NT2/D1 (cell line): ENCODE measurements around the gene PYROXD2.

ENCODE experiments used
- DNase-seq: peaks from one replicate; pipeline ENCODE4 v3.0.0-alpha.2; 2011; ENCODE audit warnings: low read depth, low spot score
- H3K27me3 ChIP-seq: 2 replicates; pipeline ENCODE4 v1.6.0; 2011; ENCODE audit warnings: mild to moderate bottlenecking; ENCODE audit not compliant: insufficient read length, insufficient read depth
- H3K36me3 ChIP-seq: 2 replicates; pipeline ENCODE4 v1.6.1; 2011; ENCODE audit warnings: mild to moderate bottlenecking, low read length, mixed read lengths; ENCODE audit not compliant: insufficient read depth, insufficient read length
- H3K4me1 ChIP-seq: 2 replicates; pipeline ENCODE4 v1.5.1; 2011; ENCODE audit not compliant: insufficient read depth, insufficient read length
- H3K4me3 ChIP-seq: 2 replicates; pipeline ENCODE4 v1.5.1; 2011; ENCODE audit warnings: low read depth; ENCODE audit not compliant: insufficient read length
- H3K9ac ChIP-seq: 2 replicates; pipeline ENCODE4 v1.6.0; 2011; ENCODE audit warnings: low read depth; ENCODE audit not compliant: insufficient read length
- H3K9me3 ChIP-seq: 2 replicates; pipeline ENCODE4 v1.5.1; 2011; ENCODE audit warnings: mild to moderate bottlenecking, low read length; ENCODE audit not compliant: insufficient read depth
- SUZ12 ChIP-seq: IDR thresholded peaks from 2 replicates; pipeline ENCODE4 v1.6.1; 2011; ENCODE audit not compliant: insufficient read length, insufficient read depth; ENCODE audit errors: extremely low read depth
- YY1 ChIP-seq: IDR thresholded peaks from 2 replicates; pipeline ENCODE4 v1.6.1; 2011; ENCODE audit not compliant: insufficient read length, insufficient read depth
- ZNF274 ChIP-seq: IDR thresholded peaks from 2 replicates; pipeline ENCODE4 v1.6.1; 2011; ENCODE audit warnings: mild to moderate bottlenecking, low read depth, low read length

PYROXD2 gene

GRCh38 chr10:98418665-98419468 lies 3.9 kb upstream of the PYROXD2 start:
- H3K9me3 ChIP-seq: no peaks in the 10 kb centered on the region
- H3K27me3 ChIP-seq: no peaks in the 10 kb centered on the region
- no peak overlapping the region for H3K4me3 ChIP-seq
- H3K9ac ChIP-seq: no peak overlapping the region
- no peak for DNase-seq
- H3K4me1 ChIP-seq: peaks cover 11% of the 10 kb centered on the region
- H3K36me3 ChIP-seq: peaks cover 46% of the 10 kb centered on the region
- TF ChIP-seq ZNF274 (no peak), SUZ12 (no peak), YY1 (no peak)

GRCh38 chr10:98417973-98418664 lies 3.1 kb upstream of the PYROXD2 start:
- Histone ChIP-seq H3K36me3 (peaks cover 46% of the 10 kb centered on the region), H3K4me1 (peaks cover 11% of the 10 kb centered on the region), H3K27me3 (no peaks in the 10 kb centered on the region), H3K4me3 (no peak overlapping the region), H3K9me3 (no peaks in the 10 kb centered on the region), H3K9ac (no peak overlapping the region)
- DNase-seq: no peak
- TF ChIP-seq ZNF274 (no peak), YY1 (no peak), SUZ12 (no peak)

- no peaks in the 10 kb centered on the region for H3K27me3 ChIP-seq
- H3K4me3 ChIP-seq: no peak overlapping the region
- H3K9me3 ChIP-seq: no peaks in the 10 kb centered on the region
- H3K9ac ChIP-seq: no peak overlapping the region
- no peak for DNase-seq
- no peak for TF ChIP-seq SUZ12
- no peak for TF ChIP-seq YY1
- TF ChIP-seq ZNF274: no peak
- H3K36me3 ChIP-seq: peaks cover 43% of the 10 kb centered on the region
- peaks cover 11% of the 10 kb centered on the region for H3K4me1 ChIP-seq
Observed at GRCh38 chr10:98417481-98417959, 2.5 kb upstream of the PYROXD2 start.

GRCh38 chr10:98416606-98417388 lies 1.8 kb upstream of the PYROXD2 start:
- DNase-seq: no peak
- H3K4me1 ChIP-seq: peaks cover 11% of the 10 kb centered on the region

GRCh38 chr10:98415731-98416119 lies 743 bp upstream of the PYROXD2 start:
- Histone ChIP-seq H3K27me3 (no peaks in the 10 kb centered on the region), H3K4me1 (peaks cover 11% of the 10 kb centered on the region), H3K4me3 (no peak overlapping the region), H3K9me3 (no peaks in the 10 kb centered on the region), H3K36me3 (peaks cover 47% of the 10 kb centered on the region), H3K9ac (peak overlapping the region; percentile 32)
- DNase-seq: no peak
- TF ChIP-seq YY1 (no peak), ZNF274 (no peak), SUZ12 (no peak)

More at GRCh38 chr10:98416606-98417388, 1.8 kb upstream of the PYROXD2 start:
- H3K9me3 ChIP-seq: no peaks in the 10 kb centered on the region
- H3K9ac ChIP-seq: no peak overlapping the region
- H3K4me3 ChIP-seq: no peak overlapping the region
- no peaks in the 10 kb centered on the region for H3K27me3 ChIP-seq
- peaks cover 40% of the 10 kb centered on the region for H3K36me3 ChIP-seq
- TF ChIP-seq SUZ12 (no peak), ZNF274 (no peak), YY1 (no peak)

GRCh38 chr10:98414578-98414931 lies 427 bp downstream of the PYROXD2 start:
- Histone ChIP-seq H3K4me3 (peak overlapping the region; percentile 65), H3K9ac (peak overlapping the region; percentile 94), H3K27me3 (no peaks in the 10 kb centered on the region), H3K36me3 (peaks cover 45% of the 10 kb centered on the region), H3K4me1 (peaks cover 9% of the 10 kb centered on the region), H3K9me3 (no peaks in the 10 kb centered on the region)
- no peak for TF ChIP-seq YY1
- TF ChIP-seq ZNF274: no peak
- no peak for TF ChIP-seq SUZ12
- DNase-seq: no peak
